AG04449 (cell line): ENCODE measurements around the gene PLXDC2.

Experiments used
- CTCF ChIA-PET: fragments of 350-600 bp; formaldehyde crosslinking; extraction: SDS; loops from one replicate; lab custom pipeline; 2021; ENCODE audit warnings: antibody characterized with exemption; lab: Yijun Ruan, JAX
- POLR2A ChIA-PET: fragments of 400-600, 350-600 bp; formaldehyde crosslinking; extraction: SDS; loops from one replicate; lab custom pipeline; 2020; ENCODE audit warnings: antibody characterized with exemption, inconsistent platforms; lab: Yijun Ruan, JAX
- DNase-seq: peaks from one replicate; pipeline ENCODE4 v3.0.0-alpha.2; 2010; ENCODE audit warnings: low read depth, low spot score
- H3K4me3 ChIP-seq: 2 replicates; pipeline ENCODE4 v1.5.1; 2011; ENCODE audit warnings: low read depth, mild to moderate bottlenecking, control low read depth, low read length
- CTCF ChIP-seq: IDR thresholded peaks from one replicate; pipeline ENCODE4 v1.5.1; 2011; ENCODE audit warnings: mild to moderate bottlenecking, moderate library complexity, low read length, control low read depth, inconsistent platforms; ENCODE audit not compliant: insufficient read depth; ENCODE audit errors: missing control alignments

PLXDC2 gene

GRCh38 chr10:20303453-20304152 is 487.4 kb downstream of the PLXDC2 start:
- ChIA-PET POLR2A (no interaction called here), CTCF (no interaction called here)
- TF ChIP-seq CTCF = no peak

GRCh38 chr10:20313665-20314064 is 497.4 kb downstream of the PLXDC2 start:
- CTCF ChIA-PET = no interaction called here
- POLR2A ChIA-PET = no interaction called here
- no peak overlapping the region for H3K4me3 ChIP-seq
- DNase-seq = no peak
- no peak for TF ChIP-seq CTCF

More at GRCh38 chr10:20303453-20304152, 487.4 kb downstream of the PLXDC2 start:
- no peak overlapping the region for H3K4me3 ChIP-seq
- no peak for DNase-seq

GRCh38 chr10:20314431-20314830 is 498.2 kb downstream of the PLXDC2 start:
- no peak for DNase-seq
- ChIA-PET POLR2A (no interaction called here), CTCF (no interaction called here)
- no peak overlapping the region for H3K4me3 ChIP-seq
- TF ChIP-seq CTCF = no peak

- DNase-seq = no peak
- H3K4me3 ChIP-seq = no peak overlapping the region
- no peak for TF ChIP-seq CTCF
- ChIA-PET POLR2A (no interaction called here), CTCF (no interaction called here)
These were observed 511.7 kb downstream of the PLXDC2 start for GRCh38 chr10:20327954-20328353.

- no peak for TF ChIP-seq CTCF
- POLR2A ChIA-PET = no interaction called here
- no peak overlapping the region for H3K4me3 ChIP-seq
- no peak for DNase-seq
- CTCF ChIA-PET = no interaction called here
These were observed 514.0 kb downstream of the PLXDC2 start for GRCh38 chr10:20330246-20330645.

- ChIA-PET POLR2A (no interaction called here), CTCF (no interaction called here)
- no peak for TF ChIP-seq CTCF
- DNase-seq = no peak
- no peak overlapping the region for H3K4me3 ChIP-seq
These were observed 518.3 kb downstream of the PLXDC2 start for GRCh38 chr10:20334559-20334958.
